H9 (cell line): ENCODE data around the gene PARP1. TPM values are rescaled to one million over a fixed set of nuclear protein-coding genes. Genes with fewer than 3 reads are reported as not detected.
"Not testable (repeated sequence)": the region's sequence is repeated elsewhere in the genome, so short reads cannot be mapped to it uniquely, and the experiment has no call there.

Source experiments
- DNase-seq: peaks from one replicate; pipeline ENCODE4 v3.0.0-alpha.2; 2017
- H2AFZ ChIP-seq: one replicate; pipeline ENCODE4 v1.6.1; 2013; ENCODE audit warnings: mild to moderate bottlenecking, low read length, control low read depth, moderate library complexity
- H2AK5ac ChIP-seq: 2 replicates; pipeline ENCODE4 v1.6.1; 2013; ENCODE audit warnings: low read length, control low read depth, mixed read lengths; ENCODE audit not compliant: insufficient read length
- H2BK120ac ChIP-seq: one replicate; pipeline ENCODE4 v1.6.1; 2013; ENCODE audit warnings: low read depth, mild to moderate bottlenecking, low read length, control low read depth, inconsistent platforms; ENCODE audit not compliant: poor library complexity, severe bottlenecking
- H2BK12ac ChIP-seq: 2 replicates; pipeline ENCODE4 v1.6.1; 2013; ENCODE audit warnings: low read length, control low read depth, mixed read lengths, low read depth; ENCODE audit not compliant: insufficient read length
- H2BK15ac ChIP-seq: 2 replicates; pipeline ENCODE4 v1.6.1; 2013; ENCODE audit warnings: low read depth, low read length, control low read depth
- H2BK20ac ChIP-seq: one replicate; pipeline ENCODE4 v1.6.1; 2013; ENCODE audit warnings: low read depth, mild to moderate bottlenecking, low read length, control low read depth, inconsistent platforms; ENCODE audit not compliant: poor library complexity, severe bottlenecking
- H2BK5ac ChIP-seq: 2 replicates; pipeline ENCODE4 v1.6.1; 2013; ENCODE audit warnings: low read length, control low read depth, mixed read lengths; ENCODE audit not compliant: insufficient read length
- H3K14ac ChIP-seq: 2 replicates; pipeline ENCODE4 v1.6.1; 2013; ENCODE audit warnings: low read length, control low read depth; ENCODE audit not compliant: insufficient read depth
- H3K18ac ChIP-seq: 2 replicates; pipeline ENCODE4 v1.6.1; 2013; ENCODE audit warnings: low read depth, mild to moderate bottlenecking, mixed read lengths, low read length, control low read depth; ENCODE audit not compliant: insufficient read length
- H3K23ac ChIP-seq: 2 replicates; pipeline ENCODE4 v1.6.1; 2013; ENCODE audit warnings: low read length, control low read depth, mixed read lengths, low read depth; ENCODE audit not compliant: insufficient read length
- H3K23me2 ChIP-seq: 2 replicates; pipeline ENCODE4 v1.6.1; 2013; ENCODE audit warnings: low read depth, mild to moderate bottlenecking, mixed read lengths, low read length, control low read depth; ENCODE audit not compliant: insufficient read length, poor library complexity, severe bottlenecking
- H3K27ac ChIP-seq: 2 replicates; pipeline ENCODE4 v1.5.1; 2013; ENCODE audit warnings: low read length, control low read depth, mixed read lengths, low read depth; ENCODE audit not compliant: insufficient read length
- H3K27me3 ChIP-seq: 2 replicates; pipeline ENCODE4 v1.6.1; 2013; ENCODE audit warnings: low read length, control low read depth, inconsistent platforms; ENCODE audit not compliant: insufficient read depth
- H3K4ac ChIP-seq: 2 replicates; pipeline ENCODE4 v1.6.1; 2013; ENCODE audit warnings: low read depth, mild to moderate bottlenecking, control low read depth, inconsistent platforms, low read length, moderate library complexity
- H3K4me1 ChIP-seq: 2 replicates; pipeline ENCODE4 v1.6.1; 2013; ENCODE audit warnings: low read length, control low read depth, inconsistent platforms; ENCODE audit not compliant: insufficient read depth
- H3K4me2 ChIP-seq: 2 replicates; pipeline ENCODE4 v1.6.1; 2013; ENCODE audit warnings: low read length, control low read depth, mixed read lengths; ENCODE audit not compliant: insufficient read length, insufficient read depth
- H3K56ac ChIP-seq: 2 replicates; pipeline ENCODE4 v1.6.1; 2013; ENCODE audit warnings: low read depth, mild to moderate bottlenecking, mixed read lengths, low read length, control low read depth; ENCODE audit not compliant: insufficient read length
- H3K79me1 ChIP-seq: 2 replicates; pipeline ENCODE4 v1.6.1; 2013; ENCODE audit warnings: low read depth, mild to moderate bottlenecking, moderate library complexity, low read length, control low read depth, inconsistent platforms; ENCODE audit not compliant: insufficient read depth, poor library complexity, severe bottlenecking
- H3K79me2 ChIP-seq: 2 replicates; pipeline ENCODE4 v1.6.1; 2013; ENCODE audit warnings: low read length, control low read depth, inconsistent platforms; ENCODE audit not compliant: insufficient read depth
- H3K9ac ChIP-seq: 2 replicates; pipeline ENCODE4 v1.6.1; 2013; ENCODE audit warnings: low read length, control low read depth, mixed read lengths; ENCODE audit not compliant: insufficient read length; ENCODE audit errors: extremely low read depth
- H3K9me3 ChIP-seq: one replicate; pipeline ENCODE4 v1.6.1; 2013; ENCODE audit warnings: low read depth, low read length, inconsistent platforms; ENCODE audit not compliant: control insufficient read depth
- H3T11ph ChIP-seq: one replicate; pipeline ENCODE4 v1.6.1; 2013; ENCODE audit warnings: mild to moderate bottlenecking, low read length, control low read depth, inconsistent platforms
- H4K20me1 ChIP-seq: one replicate; pipeline ENCODE4 v1.6.1; 2013; ENCODE audit not compliant: control insufficient read depth, insufficient read length, insufficient read depth
- H4K5ac ChIP-seq: 2 replicates; pipeline ENCODE4 v1.6.1; 2013; ENCODE audit warnings: low read depth, mild to moderate bottlenecking, mixed read lengths, low read length, control low read depth; ENCODE audit not compliant: insufficient read length
- H4K8ac ChIP-seq: replicated peaks from 2 replicates; pipeline ENCODE4 v1.6.1; 2013; ENCODE audit warnings: low read length, control low read depth, mixed read lengths, low read depth; ENCODE audit not compliant: insufficient read length
- H4K91ac ChIP-seq: 2 replicates; pipeline ENCODE4 v1.6.1; 2013; ENCODE audit warnings: low read depth, mild to moderate bottlenecking, moderate library complexity, mixed read lengths, low read length, control low read depth; ENCODE audit not compliant: insufficient read length
- H3K27ac Mint-ChIP-seq, 3 experiments: 2 replicates in 2 of 3; 3 replicates in 1 of 3; pipeline ENCODE4 v1.8.0; 2020 to 2021; ENCODE audit warnings: mixed read lengths in 3 of 3, mild to moderate bottlenecking in 1 of 3, moderate library complexity in 1 of 3
- H3K27me3 Mint-ChIP-seq: 2 replicates; pipeline ENCODE4 v1.8.0; 2021; ENCODE audit warnings: low read depth, mild to moderate bottlenecking, moderate library complexity, mixed read lengths
- H3K36me3 Mint-ChIP-seq, 3 experiments: 2 replicates in 2 of 3; 3 replicates in 1 of 3; pipeline ENCODE4 v1.8.0; 2020 to 2021; ENCODE audit warnings: low read depth in 3 of 3, mixed read lengths in 3 of 3; ENCODE audit not compliant: insufficient read depth in 1 of 3
- H3K4me1 Mint-ChIP-seq, 2 experiments: 2 replicates each; pipeline ENCODE4 v1.8.0; 2020; ENCODE audit warnings: mixed read lengths in 2 of 2
- H3K4me3 Mint-ChIP-seq, 2 experiments: 2 replicates in 1 of 2; 3 replicates in 1 of 2; pipeline ENCODE4 v1.8.0; 2020 to 2021; ENCODE audit warnings: mild to moderate bottlenecking in 2 of 2, mixed read lengths in 2 of 2, moderate library complexity in 1 of 2
- H3K9me3 Mint-ChIP-seq, 2 experiments: 2 replicates in 1 of 2; 3 replicates in 1 of 2; pipeline ENCODE4 v1.8.0; 2020; ENCODE audit warnings: mild to moderate bottlenecking in 2 of 2, mixed read lengths in 2 of 2, moderate library complexity in 1 of 2
- CTCF ChIP-seq: fragments of 200-600 bp; sonication (generic); conservative IDR thresholded peaks from 3 replicates; pipeline ENCODE4 v1.8.0; 2021; ENCODE audit warnings: antibody characterized with exemption, mild to moderate bottlenecking
- WGBS: extraction: QIAGEN DNeasy Blood & Tissue Kit; methylation state at CpG from one replicate; pipeline ENCODE4 v1.1.7; 2013; ENCODE audit warnings: missing lambda C conversion rate, low lambda C conversion rate, mixed read lengths; ENCODE audit not compliant: insufficient read length; ENCODE audit errors: extremely low coverage; 5-methylcytosine and 5-hydroxymethylcytosine counted together
- total RNA-seq: library from RNA; stranded (reverse); gene quantifications from 2 replicates; pipeline ENCODE4 v1.2.1, GENCODE V29; 2021

Gene PARP1
- total RNA-seq, 1 experiment from 2014 or later = 337 TPM

- Histone ChIP-seq H3T11ph (no peak overlapping the region), H2BK20ac (no peak overlapping the region), H2BK5ac (no peak overlapping the region), H3K4me1 (no peaks in the 10 kb centered on the region), H3K56ac (no peak overlapping the region), H2BK120ac (no peak overlapping the region), H4K20me1 (no peaks in the 10 kb centered on the region), H3K18ac (no peak overlapping the region), H3K23me2 (no peaks in the 10 kb centered on the region), H3K4me2 (no peak overlapping the region), H4K8ac (no peak overlapping the region), H3K79me1 (no peaks in the 10 kb centered on the region), H3K9me3 (no peaks in the 10 kb centered on the region), H3K79me2 (no peaks in the 10 kb centered on the region), H2AFZ (no peak overlapping the region), H4K91ac (no peak overlapping the region), H2BK15ac (no peak overlapping the region), H2AK5ac (no peak overlapping the region), H4K5ac (no peak overlapping the region), H2BK12ac (no peak overlapping the region), H3K27ac (no peak overlapping the region), H3K9ac (no peak overlapping the region), H3K23ac (no peak overlapping the region), H3K4ac (no peak overlapping the region), H3K27me3 (no peaks in the 10 kb centered on the region), H3K14ac (no peak overlapping the region)
- Mint-ChIP-seq H3K9me3 (peaks cover 23 to 25% of the 10 kb centered on the region in 2 experiments), H3K4me1 (no peaks in the 10 kb centered on the region), H3K4me3 (no peak overlapping the region), H3K27me3 (peaks cover 7% of the 10 kb centered on the region), H3K36me3 (peaks cover 4 to 16% (median 8%) of the 10 kb centered on the region in 3 experiments; a peak in 3 of 7 replicates), H3K27ac (no peak overlapping the region)
- DNase-seq = no peak
- WGBS = no CpG with 5 or more reads among the region's 2 CpGs
- no peak for TF ChIP-seq CTCF
Measured at GRCh38 chr1:226342656-226343055, 65.2 kb downstream of the PARP1 start.

DNA sequence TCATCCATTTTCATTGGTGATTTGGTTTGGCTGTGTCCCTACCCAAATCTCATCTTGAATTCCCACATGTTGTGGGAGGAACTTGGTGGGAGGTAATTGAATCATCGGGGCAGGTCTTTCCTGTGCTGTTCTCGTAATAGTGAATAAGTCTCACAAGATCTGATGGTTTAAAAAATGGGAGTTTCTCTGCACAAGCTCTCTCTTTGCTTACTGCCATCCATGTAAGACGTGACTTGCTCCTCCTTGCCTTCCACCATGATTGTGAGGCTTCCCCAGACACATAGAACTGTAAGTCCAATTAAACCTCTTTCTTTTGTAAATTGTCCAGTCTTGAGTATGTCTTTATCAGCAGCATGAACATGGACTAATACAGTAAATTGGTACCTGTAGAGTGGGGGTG, 67.8 kb downstream of the PARP1 start:
- H3K9me3 Mint-ChIP-seq = peaks cover 23 to 25% of the 10 kb centered on the region in 2 experiments
- H2BK20ac ChIP-seq, H3K23me2 ChIP-seq, H3K18ac ChIP-seq, H2AK5ac ChIP-seq, H3K56ac ChIP-seq, H3K23ac ChIP-seq, H3K4me3 Mint-ChIP-seq, H4K5ac ChIP-seq, H3K4ac ChIP-seq, H4K91ac ChIP-seq, H3K4me1 ChIP-seq, H3K9ac ChIP-seq, H3K79me2 ChIP-seq, H3K14ac ChIP-seq, H2BK12ac ChIP-seq, H3T11ph ChIP-seq, H3K79me1 ChIP-seq, H3K27me3 Mint-ChIP-seq, DNase-seq, H3K27me3 ChIP-seq, H3K4me1 Mint-ChIP-seq, H2BK120ac ChIP-seq, H2BK5ac ChIP-seq, H3K4me2 ChIP-seq, H2AFZ ChIP-seq, H2BK15ac ChIP-seq, H3K9me3 ChIP-seq, H3K27ac Mint-ChIP-seq, H3K27ac ChIP-seq, H4K20me1 ChIP-seq, H4K8ac ChIP-seq: not testable (repeated sequence)
- H3K36me3 Mint-ChIP-seq = peaks cover 4 to 16% (median 8%) of the 10 kb centered on the region in 3 experiments; a peak in 3 of 7 replicates
- whole genome bisulfite sequencing = no CpG with 5 or more reads among the region's 3 CpGs
